Effector memory CD8-positive, alpha-beta T cell (primary cell): ENCODE results near the gene AIDA.

Experiments
- ATAC-seq: fragments of 150-1000 bp; cut with Tn5 transposase; replicated peaks from 2 replicates; pipeline ENCODE4 v1.10.0; 2021; ENCODE audit warnings: mild to moderate bottlenecking, moderate library complexity
- DNase-seq, 3 experiments: peaks; one replicate each; pipeline ENCODE4 v3.0.0; 2021
- H3K27ac Mint-ChIP-seq, 2 donors: one replicate each; pipeline ENCODE4 v1.8.0; 2022; ENCODE audit warnings: mild to moderate bottlenecking in 2 of 2, mixed read lengths in 2 of 2, moderate library complexity in 2 of 2
- H3K27me3 Mint-ChIP-seq, 2 donors: one replicate each; pipeline ENCODE4 v1.8.0; 2022; ENCODE audit warnings: mixed read lengths in 2 of 2
- H3K36me3 Mint-ChIP-seq: one replicate; pipeline ENCODE4 v1.8.0; 2022; ENCODE audit warnings: mild to moderate bottlenecking, moderate library complexity, mixed read lengths; ENCODE audit not compliant: insufficient read depth
- H3K4me1 Mint-ChIP-seq, 2 donors: one replicate each; pipeline ENCODE4 v1.8.0; 2022; ENCODE audit warnings: low read depth in 2 of 2, mixed read lengths in 2 of 2
- H3K4me3 Mint-ChIP-seq, 2 donors: one replicate each; pipeline ENCODE4 v1.8.0; 2022; ENCODE audit warnings: mild to moderate bottlenecking in 2 of 2, mixed read lengths in 2 of 2, moderate library complexity in 2 of 2
- H3K9me3 Mint-ChIP-seq, 2 donors: one replicate each; pipeline ENCODE4 v1.8.0; 2022; ENCODE audit warnings: mixed read lengths in 2 of 2

Gene AIDA

GRCh38 chr1:222653178-222653827 is 59.0 kb downstream of the AIDA start:
- Mint-ChIP-seq H3K27me3 (no peaks in the 10 kb centered on the region), H3K36me3 (peaks cover 94% of the 10 kb centered on the region), H3K9me3 (no peaks in the 10 kb centered on the region), H3K27ac (peak overlapping the region; percentile 97 to 99), H3K4me1 (peaks cover 17 to 36% of the 10 kb centered on the region in 2 donors), H3K4me3 (no peak overlapping the region)
- ATAC-seq = no peak
- DNase-seq = no peak

DNA sequence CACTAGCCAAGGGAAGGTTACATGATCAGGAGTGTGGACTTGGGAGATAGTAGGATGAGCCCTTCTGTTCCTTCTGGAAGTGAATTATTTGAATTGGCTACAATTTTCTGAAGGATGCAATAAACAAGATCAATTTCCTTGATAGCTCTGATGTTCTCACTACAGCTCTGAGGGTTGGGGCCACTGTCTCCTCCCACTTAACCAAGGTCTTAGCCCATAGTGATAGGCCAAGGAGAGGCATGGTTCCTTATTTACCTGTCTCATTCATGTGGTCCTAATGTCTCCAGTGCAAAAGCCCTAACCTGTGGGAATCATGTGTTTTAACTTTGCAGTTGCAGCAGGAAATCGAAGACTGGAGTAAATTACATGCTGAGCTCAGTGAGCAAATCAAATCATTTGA is 59.6 kb downstream of the AIDA start:
- DNase-seq (no peak), ATAC-seq (no peak)
- Mint-ChIP-seq H3K27ac (peak overlapping the region; percentile 97 to 99), H3K4me1 (peaks cover 20 to 39% of the 10 kb centered on the region in 2 donors), H3K9me3 (no peaks in the 10 kb centered on the region), H3K36me3 (peaks cover 88% of the 10 kb centered on the region), H3K4me3 (no peak overlapping the region), H3K27me3 (no peaks in the 10 kb centered on the region)

GRCh38 chr1:222644636-222644980 is 67.7 kb downstream of the AIDA start:
- ATAC-seq = peak; percentile 58
- Mint-ChIP-seq H3K4me3 (peak overlapping the region; percentile 95 to 96), H3K36me3 (peaks cover 47% of the 10 kb centered on the region), H3K9me3 (peaks cover 0 to 1% of the 10 kb centered on the region in 2 donors), H3K27ac (peak overlapping the region; percentile 98 to 100), H3K27me3 (no peaks in the 10 kb centered on the region), H3K4me1 (peaks cover 14 to 31% of the 10 kb centered on the region in 2 donors)
- DNase-seq = no peak

DNA sequence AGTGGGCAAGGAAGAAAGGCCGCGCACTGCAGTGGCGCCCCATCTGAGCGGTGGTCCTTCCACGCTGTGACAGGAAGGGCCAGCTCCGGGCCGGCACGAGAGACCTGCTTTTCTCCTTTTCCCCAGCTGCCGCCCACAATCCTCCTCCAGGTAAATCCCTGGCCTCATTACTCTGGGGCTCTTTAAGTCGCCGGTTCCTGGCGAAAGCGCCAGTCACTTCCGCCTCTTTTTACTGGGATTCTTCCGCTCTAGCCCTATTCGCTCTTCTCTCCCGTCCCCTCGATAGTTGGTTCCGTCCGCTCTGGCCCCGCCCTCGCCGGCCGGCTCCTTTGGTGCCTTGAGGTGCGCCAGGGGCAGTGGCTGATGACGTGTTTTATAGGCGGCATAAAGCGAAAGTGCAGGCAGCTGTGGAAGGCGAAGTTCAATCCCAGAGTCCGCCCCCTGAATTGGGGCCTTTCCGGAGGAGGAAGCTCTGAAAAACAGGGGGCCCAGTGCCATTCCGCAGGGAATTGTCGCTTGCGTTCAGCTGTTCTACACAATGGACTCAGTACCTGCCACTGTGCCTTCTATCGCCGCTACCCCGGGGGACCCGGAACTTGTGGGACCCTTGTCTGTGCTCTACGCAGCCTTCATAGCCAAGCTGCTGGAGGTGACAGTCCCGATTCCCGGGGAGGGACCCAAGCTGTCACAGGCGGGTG is 68.2 kb downstream of the AIDA start:
- peak overlapping the region; percentile 95 to 96 for H3K4me3 Mint-ChIP-seq
- peaks cover 42% of the 10 kb centered on the region for H3K36me3 Mint-ChIP-seq
- H3K4me1 Mint-ChIP-seq = peaks cover 14 to 31% of the 10 kb centered on the region in 2 donors
- DNase-seq (peak; percentile 96 to 98 (median 97)), ATAC-seq (peak; percentile 89)
- peak overlapping the region; percentile 98 to 100 for H3K27ac Mint-ChIP-seq
- H3K27me3 Mint-ChIP-seq = no peaks in the 10 kb centered on the region
- H3K9me3 Mint-ChIP-seq = peaks cover 0 to 1% of the 10 kb centered on the region in 2 donors

- Mint-ChIP-seq H3K4me3 (peak overlapping the region; percentile 95 to 96), H3K27ac (peak overlapping the region; percentile 98 to 100), H3K9me3 (peaks cover 0 to 1% of the 10 kb centered on the region in 2 donors), H3K27me3 (no peaks in the 10 kb centered on the region), H3K36me3 (peaks cover 37% of the 10 kb centered on the region), H3K4me1 (peaks cover 14 to 31% of the 10 kb centered on the region in 2 donors)
- ATAC-seq (peak; percentile 42), DNase-seq (no peak)
Observed at GRCh38 chr1:222643606-222643937, 68.7 kb downstream of the AIDA start.

GRCh38 chr1:222642468-222642867 is 69.8 kb downstream of the AIDA start:
- ATAC-seq (no peak), DNase-seq (no peak)
- H3K36me3 Mint-ChIP-seq = peaks cover 46% of the 10 kb centered on the region
- no peak overlapping the region for H3K27ac Mint-ChIP-seq
- H3K4me1 Mint-ChIP-seq = peaks cover 11 to 27% of the 10 kb centered on the region in 2 donors
- H3K27me3 Mint-ChIP-seq = no peaks in the 10 kb centered on the region
- peak overlapping the region in 1 of 2 donors; percentile 95 for H3K4me3 Mint-ChIP-seq
- H3K9me3 Mint-ChIP-seq = peaks cover 0 to 1% of the 10 kb centered on the region in 2 donors

GRCh38 chr1:222641269-222641948 is 70.9 kb downstream of the AIDA start:
- Mint-ChIP-seq H3K27ac (peak overlapping the region in 1 of 2 donors; percentile 26), H3K36me3 (peaks cover 48% of the 10 kb centered on the region), H3K4me3 (no peak overlapping the region), H3K4me1 (peaks cover 10 to 27% of the 10 kb centered on the region in 2 donors), H3K9me3 (peaks cover 0 to 1% of the 10 kb centered on the region in 2 donors), H3K27me3 (no peaks in the 10 kb centered on the region)
- DNase-seq = no peak
- ATAC-seq = no peak

DNA sequence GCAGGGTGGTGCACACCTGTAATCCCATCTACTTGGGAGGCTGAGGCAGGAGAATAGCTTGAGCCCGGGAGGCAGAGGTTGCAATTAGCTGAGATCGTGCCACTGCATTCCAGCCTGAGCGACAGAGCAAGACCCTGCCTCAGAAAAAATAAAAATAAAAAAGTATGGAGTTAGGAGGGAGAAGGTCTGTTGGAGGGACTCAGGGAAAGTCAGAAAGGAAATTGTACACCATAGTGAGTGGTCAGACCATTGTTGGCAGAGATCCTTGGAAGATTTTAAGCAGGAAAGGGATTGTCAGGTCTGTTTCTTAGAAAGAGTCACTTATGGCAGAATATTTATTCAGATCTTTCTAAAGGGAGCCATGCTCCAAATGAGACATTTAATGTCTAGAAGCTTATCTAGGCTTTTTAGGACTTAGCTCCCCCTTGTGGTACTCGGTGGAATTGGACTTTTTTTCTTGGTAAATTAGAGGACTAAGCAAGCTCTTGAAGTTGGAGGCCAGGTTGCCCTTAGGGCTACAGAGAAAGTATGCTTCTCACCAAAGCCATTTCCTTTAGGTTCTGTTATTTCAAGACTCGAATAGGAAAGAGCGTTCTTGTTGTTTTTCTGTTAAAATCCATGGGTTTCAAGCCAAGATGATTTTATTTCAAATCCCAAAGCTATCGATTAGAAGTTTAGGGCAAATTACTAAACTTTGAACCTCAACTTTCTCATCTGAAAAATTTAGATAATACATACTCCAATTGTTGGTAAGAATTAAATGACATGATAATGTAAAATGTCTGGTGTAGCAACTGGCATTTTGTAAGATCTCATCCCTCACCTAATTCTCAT is 77.9 kb downstream of the AIDA start:
- DNase-seq = peak; percentile 79 to 85 (median 80)
- ATAC-seq = peak; percentile 98

GRCh38 chr1:222632749-222633148 is 79.5 kb downstream of the AIDA start:
- Mint-ChIP-seq H3K27me3 (no peaks in the 10 kb centered on the region), H3K9me3 (no peaks in the 10 kb centered on the region), H3K4me1 (peaks cover 5 to 15% of the 10 kb centered on the region in 2 donors), H3K27ac (peak overlapping the region in 1 of 2 donors; percentile 91), H3K4me3 (no peak overlapping the region), H3K36me3 (peaks cover 55% of the 10 kb centered on the region)
- ATAC-seq (no peak), DNase-seq (no peak)

More for the DNA sequence above, 77.9 kb downstream of the AIDA start:
- Mint-ChIP-seq H3K27me3 (no peaks in the 10 kb centered on the region), H3K9me3 (no peaks in the 10 kb centered on the region), H3K27ac (peak overlapping the region; percentile 76 to 91), H3K4me3 (no peak overlapping the region), H3K36me3 (peaks cover 52% of the 10 kb centered on the region), H3K4me1 (peaks cover 5 to 9% of the 10 kb centered on the region in 2 donors)

GRCh38 chr1:222631611-222632208 is 80.6 kb downstream of the AIDA start:
- Mint-ChIP-seq H3K4me1 (peaks cover 5 to 15% of the 10 kb centered on the region in 2 donors), H3K27ac (peak overlapping the region in 1 of 2 donors; percentile 72), H3K27me3 (no peaks in the 10 kb centered on the region), H3K4me3 (no peak overlapping the region), H3K36me3 (peaks cover 50% of the 10 kb centered on the region), H3K9me3 (no peaks in the 10 kb centered on the region)
- ATAC-seq (no peak), DNase-seq (no peak)

- ATAC-seq (no peak), DNase-seq (no peak)
- H3K36me3 Mint-ChIP-seq = peaks cover 54% of the 10 kb centered on the region
- peaks cover 5 to 15% of the 10 kb centered on the region in 2 donors for H3K4me1 Mint-ChIP-seq
- H3K4me3 Mint-ChIP-seq = no peak overlapping the region
- H3K27ac Mint-ChIP-seq = no peak overlapping the region
- no peaks in the 10 kb centered on the region for H3K27me3 Mint-ChIP-seq
- H3K9me3 Mint-ChIP-seq = no peaks in the 10 kb centered on the region
Observed at GRCh38 chr1:222629921-222630535, 82.3 kb downstream of the AIDA start.

GRCh38 chr1:222627232-222627631 is 85.1 kb downstream of the AIDA start:
- H3K4me3 Mint-ChIP-seq = no peak overlapping the region
- no peak for DNase-seq

More at GRCh38 chr1:222627232-222627631, 85.1 kb downstream of the AIDA start:
- Mint-ChIP-seq H3K36me3 (peaks cover 56% of the 10 kb centered on the region), H3K9me3 (no peaks in the 10 kb centered on the region), H3K4me1 (peaks cover 2 to 12% of the 10 kb centered on the region in 2 donors), H3K27ac (peak overlapping the region in 1 of 2 donors; percentile 16), H3K27me3 (no peaks in the 10 kb centered on the region)
- no peak for ATAC-seq
